Activated CD4-positive, alpha-beta T cell treated with anti-CD3 and anti-CD28 coated beads for 24 hours (primary cell): ENCODE measurements around the gene ZNF407.

Source experiments
- DNase-seq, 2 donors: peaks; one replicate each; pipeline ENCODE4 v3.0.0-alpha.2; 2020; ENCODE audit warnings: low read depth in 2 of 2

Gene ZNF407

DNA sequence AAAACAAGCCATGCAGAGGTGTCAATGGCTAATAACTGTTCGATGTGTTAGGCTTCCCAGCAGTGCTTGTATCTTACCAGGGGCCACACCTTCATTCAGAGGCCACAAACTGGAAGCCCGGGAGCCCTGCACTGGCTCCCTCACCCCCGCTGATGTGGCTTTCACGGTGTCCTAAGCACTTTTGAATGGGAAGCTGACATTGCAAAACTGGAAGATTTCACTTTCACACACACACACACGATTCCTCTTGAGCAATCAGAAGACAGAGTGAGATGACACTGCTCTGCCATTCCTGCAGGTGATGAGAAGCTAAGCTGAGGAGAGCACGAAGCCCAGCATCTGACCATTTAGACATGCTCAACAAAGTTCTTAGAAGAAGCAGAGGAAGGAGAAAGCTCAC, 8.6 kb upstream of the ZNF407 start:
- no peak for DNase-seq

- no peak for DNase-seq
Measured at GRCh38 chr18:74589811-74590210, 7.9 kb upstream of the ZNF407 start.

- DNase-seq: no peak
Measured at GRCh38 chr18:74590671-74591070, 7.0 kb upstream of the ZNF407 start.

GRCh38 chr18:74595431-74595830, 2.2 kb upstream of the ZNF407 start:
- DNase-seq: no peak

- peak; percentile 47 to 51 for DNase-seq
Measured at GRCh38 chr18:74597034-74597661, 522 bp upstream of the ZNF407 start.

DNA sequence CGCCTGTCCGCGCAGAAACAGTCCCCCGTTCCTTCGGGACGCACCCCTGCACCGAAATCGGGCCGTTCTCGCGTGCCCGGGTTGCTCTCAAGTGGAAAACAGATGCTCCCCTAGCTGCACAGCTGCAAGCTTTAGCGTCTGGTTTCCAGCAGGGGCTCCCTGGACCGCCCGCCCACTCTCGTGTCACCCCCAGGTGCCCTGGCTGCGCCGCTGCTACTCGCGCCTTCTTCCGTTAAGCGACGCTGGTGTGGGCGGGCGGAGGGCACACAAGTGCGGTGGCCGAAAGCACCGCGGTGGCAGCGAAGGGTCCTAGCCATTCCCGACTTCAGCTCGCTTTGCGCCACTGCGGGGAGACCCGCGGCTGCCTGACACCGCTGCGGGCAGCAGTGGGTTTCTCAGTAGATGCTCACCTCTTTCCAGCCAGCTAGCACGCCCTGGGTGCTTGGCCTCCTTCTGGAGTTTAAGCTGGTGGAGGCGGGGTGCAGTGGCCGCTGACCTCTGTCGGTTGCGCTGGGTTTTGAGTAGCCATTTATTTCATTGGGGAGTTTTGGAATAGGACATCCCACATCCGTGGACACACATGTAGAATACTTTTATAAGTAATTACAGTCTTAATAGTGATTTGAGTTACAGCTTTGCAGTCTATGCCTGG, 806 bp downstream of the ZNF407 start:
- DNase-seq: peak; percentile 35 to 54

DNA sequence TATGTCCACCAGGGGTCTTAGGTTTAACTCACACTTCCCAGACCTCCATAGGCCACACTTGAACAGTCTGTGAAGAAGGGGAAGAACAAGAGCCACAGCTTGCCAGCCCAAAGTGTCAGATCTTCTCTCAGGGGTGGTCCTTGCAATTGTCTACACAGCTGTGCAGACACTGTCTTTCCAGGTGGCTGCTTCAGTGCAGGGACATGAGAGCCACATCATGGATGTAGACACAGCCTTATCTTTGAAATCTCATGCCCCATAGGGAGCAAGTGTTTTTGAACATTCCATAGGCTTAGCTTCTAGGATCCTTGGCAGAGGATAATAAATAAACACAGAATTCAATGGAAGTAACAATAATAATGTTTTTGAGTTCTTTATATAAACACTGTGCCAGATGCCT, 6.7 kb downstream of the ZNF407 start:
- no peak for DNase-seq

- no peak for DNase-seq
Measured at GRCh38 chr18:74604774-74605173, 7.1 kb downstream of the ZNF407 start.

- DNase-seq: no peak
Measured at GRCh38 chr18:74608681-74609080, 11.0 kb downstream of the ZNF407 start.

DNA sequence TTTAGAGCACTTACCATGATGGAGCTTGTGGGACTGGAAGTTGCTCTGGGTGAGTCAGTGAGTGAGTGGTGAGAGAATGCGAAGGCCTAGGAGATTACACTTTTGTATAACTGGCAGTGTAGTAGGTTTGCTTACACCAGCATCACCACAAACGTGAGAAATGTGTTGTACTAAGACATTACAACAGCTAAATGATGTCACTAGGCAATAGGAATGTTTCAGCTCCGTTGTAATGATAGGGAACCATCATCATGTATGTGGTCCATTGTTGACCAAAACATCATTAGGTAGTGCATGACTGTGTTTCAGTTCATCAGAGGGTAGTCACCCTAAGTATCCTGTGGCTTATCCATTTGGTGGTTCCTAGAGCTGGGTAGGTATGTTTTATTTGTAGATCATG, 11.9 kb downstream of the ZNF407 start:
- DNase-seq: no peak

DNA sequence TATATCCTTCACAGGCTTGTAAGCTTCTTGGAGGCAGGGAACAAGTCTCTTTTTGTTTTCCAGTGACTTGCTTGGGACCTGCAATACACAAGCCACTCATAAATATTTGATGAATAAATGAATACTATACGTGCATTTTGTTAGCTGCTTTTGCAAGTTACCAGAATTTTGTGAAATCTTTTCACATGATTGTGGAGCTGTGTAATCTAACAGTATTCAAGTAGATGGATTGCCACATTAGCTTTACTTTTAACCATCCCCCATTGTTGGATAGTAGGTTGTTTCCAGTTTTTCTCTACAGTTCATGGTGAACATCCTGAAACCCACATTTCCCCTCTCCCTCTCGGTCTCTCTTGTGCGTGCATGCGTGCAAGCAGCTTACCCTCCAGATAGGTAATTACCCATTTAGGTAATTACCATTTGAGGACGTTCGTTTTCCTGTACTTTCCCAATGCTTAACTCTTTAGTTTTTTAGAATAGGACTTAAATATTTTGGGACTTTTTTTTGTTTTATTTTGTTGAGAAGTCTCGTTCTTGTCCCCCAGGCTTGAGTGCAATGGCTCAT, 12.5 kb downstream of the ZNF407 start:
- no peak for DNase-seq

DNA sequence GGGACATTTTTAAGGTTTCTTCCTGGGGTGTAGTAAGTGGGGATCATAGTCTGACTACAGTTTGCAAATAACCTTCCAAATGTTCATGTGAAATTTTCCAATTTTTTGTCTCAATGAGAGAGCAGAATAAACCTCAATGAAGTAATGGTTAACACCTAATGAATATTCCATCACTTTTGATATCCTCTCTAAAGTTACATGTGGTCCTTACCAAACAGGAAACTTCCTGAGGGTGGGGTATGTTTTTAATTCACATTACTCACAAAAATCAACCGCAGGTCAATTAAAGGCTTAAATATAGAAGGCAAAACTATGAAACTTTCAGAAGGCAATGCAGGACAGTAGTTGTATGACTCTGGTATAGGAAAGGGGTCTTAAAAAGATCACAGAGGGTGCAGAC, 13.2 kb downstream of the ZNF407 start:
- no peak for DNase-seq

DNA sequence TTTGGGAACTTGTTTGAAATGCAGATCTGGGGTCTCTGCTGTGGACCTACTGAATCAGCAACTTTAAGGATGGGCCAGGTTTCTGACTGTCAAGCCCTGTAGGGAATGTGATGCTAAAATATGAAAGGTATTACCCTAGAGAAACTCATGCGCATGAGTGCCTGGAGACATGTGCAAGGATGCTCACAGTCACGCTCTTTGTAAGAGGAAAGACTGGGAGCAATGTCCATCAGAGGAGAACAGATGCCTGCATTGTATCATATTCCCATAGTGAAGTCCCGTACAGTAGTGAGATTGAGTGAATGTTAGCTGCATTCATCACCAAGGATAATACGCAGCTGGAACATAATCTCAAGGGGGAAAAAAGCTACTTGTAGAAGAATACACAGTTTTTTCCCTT, 14.1 kb downstream of the ZNF407 start:
- DNase-seq: no peak

DNA sequence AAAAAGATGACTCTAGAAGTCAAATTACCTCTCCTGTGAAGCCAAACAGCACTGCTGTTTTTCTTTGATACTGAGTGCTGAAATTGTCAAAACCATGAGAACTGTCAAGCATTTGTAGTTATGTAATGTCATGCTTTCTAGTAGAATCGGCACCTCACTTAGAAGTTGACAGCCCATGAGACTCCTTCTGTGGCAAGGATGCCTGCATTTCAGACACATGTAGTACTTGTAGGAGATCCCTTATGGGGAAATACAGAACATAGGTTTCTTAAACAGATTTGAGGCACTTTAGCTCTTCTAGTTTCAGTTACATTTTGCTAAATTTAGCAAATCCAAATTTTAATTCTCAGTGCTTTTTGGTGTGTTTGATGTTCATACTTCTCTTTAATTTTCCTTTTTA, 15.7 kb downstream of the ZNF407 start:
- DNase-seq: no peak

- no peak for DNase-seq
Measured at GRCh38 chr18:74616494-74616893, 18.8 kb downstream of the ZNF407 start.

- DNase-seq: no peak
Measured at GRCh38 chr18:74617486-74617885, 19.8 kb downstream of the ZNF407 start.

DNA sequence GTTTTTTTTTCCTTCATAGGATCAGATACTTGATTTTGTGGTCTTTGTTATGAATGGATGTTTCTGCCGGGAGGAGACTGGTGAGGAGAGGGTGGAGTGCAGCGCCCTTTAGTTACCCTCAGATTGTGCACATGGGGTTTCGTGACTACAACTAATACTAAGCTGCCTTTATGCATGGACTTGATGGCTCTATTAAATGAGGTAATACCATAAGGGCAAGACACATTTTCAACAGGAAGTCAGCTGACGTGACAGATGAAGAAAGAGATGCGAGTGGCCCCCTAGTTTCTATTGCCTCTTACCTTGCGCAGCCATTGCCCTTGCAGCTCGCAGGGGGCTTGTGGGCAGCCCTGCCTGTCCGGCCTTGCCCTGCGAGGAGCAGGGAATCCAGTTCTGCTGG, 24.4 kb downstream of the ZNF407 start:
- DNase-seq: no peak

DNA sequence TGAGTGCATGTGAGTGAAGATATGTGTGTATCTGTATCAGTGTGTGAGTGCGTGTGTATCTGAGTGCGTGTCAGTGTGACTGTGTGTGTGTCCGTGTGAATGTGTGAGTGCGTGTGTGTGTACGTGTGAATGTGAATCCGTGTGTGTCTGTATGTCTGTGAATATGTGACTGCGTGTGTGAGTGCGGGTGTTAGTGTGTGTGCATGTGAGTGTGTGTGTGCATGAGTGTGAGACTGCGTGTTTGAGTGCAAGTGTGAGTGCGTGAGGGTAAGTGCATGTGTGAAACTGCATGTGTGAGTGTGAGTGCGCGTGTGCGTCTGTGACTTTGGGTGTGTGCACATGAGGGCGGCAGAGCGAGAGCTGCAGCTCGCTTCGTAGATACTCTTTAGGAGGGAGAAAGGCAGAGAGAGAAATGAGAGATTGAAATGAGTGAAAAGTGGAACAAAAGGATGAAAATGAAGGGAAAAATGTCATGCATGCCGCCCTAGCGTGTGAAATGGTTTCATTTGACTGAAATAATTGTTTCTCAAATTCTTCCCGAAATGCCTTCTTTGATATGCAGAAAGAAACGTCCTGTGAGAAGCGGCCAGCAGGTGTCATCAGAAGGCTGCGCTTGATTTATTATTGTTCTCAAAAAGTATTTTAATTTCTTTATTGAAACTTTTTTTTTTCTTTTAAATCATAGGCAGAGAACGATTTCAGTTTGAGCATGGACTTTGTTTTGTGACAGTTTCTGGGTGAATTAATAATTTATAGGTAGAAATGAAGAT, 25.6 kb downstream of the ZNF407 start:
- no peak for DNase-seq

DNA sequence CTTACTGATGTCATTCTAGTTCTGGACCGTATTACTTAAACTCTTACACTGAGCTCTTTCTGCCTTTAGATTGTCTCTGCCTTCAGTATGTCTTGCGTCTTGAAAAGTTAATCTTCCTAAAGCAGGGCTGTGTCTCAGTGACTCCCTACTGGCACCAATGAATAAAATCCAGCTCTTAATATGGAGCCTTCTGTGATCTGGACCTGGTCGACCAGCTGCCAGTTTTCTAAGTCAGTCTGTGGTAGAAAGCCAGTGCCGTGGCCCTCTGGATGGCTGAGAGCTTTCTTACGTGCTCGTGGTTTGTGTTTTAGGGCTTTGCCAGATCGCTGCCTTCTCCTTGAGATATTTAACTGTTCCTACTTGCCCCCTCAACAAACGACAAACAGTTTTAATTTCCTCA, 26.8 kb downstream of the ZNF407 start:
- no peak for DNase-seq

GRCh38 chr18:74625157-74625556, 27.5 kb downstream of the ZNF407 start:
- no peak for DNase-seq

DNA sequence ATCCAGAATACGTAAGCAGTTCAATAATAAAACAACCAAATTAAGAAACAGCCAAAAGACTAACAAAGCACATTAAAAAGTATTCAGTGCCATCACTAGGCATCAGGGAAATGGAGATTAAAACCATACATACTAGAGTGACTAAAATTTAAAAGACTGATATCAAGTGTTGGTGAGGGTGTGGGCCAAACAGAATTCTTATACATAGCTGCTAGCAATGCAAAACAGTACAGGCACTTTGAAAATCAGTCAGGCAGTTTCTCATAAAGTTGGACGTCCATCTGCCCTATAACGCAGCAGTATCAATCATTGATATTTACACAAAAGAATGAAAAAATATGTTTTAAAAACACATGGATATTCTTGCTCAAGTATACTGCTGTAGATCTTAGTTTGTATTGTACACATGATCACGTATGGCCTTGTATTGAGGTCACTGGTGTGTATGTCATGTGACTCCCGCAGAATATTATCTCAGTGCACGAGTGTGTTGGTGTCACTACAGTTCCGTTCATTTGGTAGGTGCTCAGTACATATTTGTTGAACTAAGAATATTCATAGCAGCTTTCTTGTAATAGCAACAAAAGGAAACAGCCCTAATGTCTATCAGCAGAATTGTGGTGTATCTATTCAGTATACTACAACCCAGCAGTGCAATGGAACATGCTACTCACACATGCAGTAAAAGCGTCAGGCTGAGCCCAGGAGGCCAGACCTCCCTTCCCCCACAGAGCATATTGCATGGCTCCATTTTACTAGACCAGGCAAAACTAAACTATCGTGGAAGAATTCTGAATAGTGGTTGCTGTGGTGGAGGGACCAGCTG, 28.6 kb downstream of the ZNF407 start:
- no peak for DNase-seq

DNA sequence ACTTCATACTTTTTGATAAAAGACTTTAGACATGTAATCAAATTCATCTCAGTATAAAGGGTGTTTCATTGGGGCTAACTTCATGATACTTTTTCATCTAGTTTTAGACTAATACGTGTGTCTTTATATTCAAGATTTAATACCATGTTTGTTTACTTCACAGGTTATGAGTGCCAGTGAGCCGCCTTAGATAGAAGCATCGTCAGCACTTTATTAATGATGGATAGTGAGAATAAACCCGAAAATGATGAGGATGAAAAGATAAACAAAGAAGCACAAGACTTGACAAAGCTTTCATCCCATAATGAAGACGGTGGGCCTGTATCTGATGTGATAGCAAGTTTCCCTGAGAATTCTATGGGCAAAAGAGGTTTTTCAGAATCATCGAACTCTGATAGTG, 33.1 kb downstream of the ZNF407 start:
- DNase-seq: no peak
